OCI-M2 (cell line): ENCODE results near the gene ERVV-1.
"Not testable (repeated sequence)": the region's sequence is repeated elsewhere in the genome, so short reads cannot be mapped to it uniquely, and the experiment has no call there.

Experiments
- DNase-seq: peaks from one replicate; lab custom pipeline; 2025; ENCODE audit not compliant: unreplicated experiment; lab: John Stamatoyannopoulos, UW

Gene ERVV-1

DNA sequence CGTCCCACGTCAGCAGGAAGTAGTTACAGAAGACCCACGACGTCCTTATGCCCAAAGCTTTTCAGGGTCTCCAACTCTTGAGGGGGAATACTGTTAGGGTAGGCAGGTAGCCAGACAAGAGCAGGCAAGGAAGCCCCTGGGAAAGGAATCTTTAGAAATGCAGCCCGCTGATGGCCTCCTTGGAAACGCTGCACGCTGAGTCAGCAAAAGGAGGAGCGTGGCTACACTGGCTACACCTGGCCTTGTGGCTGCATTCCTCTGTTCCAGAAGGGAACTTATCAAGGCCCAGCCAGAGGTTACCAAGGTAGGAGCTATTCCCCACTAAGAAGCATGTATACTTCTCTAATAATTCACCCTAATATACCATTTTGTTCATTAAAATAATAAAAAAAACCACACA lies 2.0 kb downstream of the ERVV-1 start:
- no peak for DNase-seq

DNA sequence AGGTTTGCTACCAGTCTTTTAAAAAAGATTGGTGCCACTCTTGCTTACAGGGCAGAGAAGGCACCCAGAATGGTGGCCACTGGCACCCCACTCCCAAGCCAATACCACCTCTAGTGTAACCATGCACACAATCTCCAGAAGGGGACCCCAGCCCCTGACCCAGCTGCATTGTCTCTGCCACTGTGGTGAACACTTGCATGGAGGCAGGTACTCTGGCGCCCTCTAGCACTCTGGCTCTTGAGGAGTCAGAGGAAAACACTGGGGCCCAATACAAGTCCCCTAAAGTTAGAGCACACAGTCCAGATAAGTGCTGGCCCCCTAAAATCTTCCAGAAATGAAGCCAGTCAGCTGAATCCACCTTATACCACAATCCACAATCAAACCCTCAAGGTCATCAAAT lies 6.0 kb downstream of the ERVV-1 start:
- no peak for DNase-seq

DNA sequence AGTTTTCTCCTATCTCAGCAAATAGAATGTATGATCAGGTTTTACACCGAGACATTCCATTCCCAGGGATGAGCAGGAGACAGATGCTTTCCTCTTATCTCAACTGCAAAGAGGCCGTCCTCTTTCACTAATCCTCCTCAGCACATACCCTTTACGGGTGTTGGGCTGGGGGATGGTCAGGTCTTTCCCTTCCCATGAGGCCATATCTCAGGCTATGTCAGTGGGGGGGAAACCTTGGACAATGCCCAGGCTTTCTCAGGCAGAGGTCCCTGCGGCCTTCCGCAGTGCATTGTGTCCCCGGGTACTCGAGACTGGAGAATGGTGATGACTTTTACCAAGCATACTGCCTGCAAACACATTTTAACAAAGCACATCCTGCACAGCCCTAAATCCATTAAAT lies 14.6 kb downstream of the ERVV-1 start:
- DNase-seq: not testable (repeated sequence)

DNA sequence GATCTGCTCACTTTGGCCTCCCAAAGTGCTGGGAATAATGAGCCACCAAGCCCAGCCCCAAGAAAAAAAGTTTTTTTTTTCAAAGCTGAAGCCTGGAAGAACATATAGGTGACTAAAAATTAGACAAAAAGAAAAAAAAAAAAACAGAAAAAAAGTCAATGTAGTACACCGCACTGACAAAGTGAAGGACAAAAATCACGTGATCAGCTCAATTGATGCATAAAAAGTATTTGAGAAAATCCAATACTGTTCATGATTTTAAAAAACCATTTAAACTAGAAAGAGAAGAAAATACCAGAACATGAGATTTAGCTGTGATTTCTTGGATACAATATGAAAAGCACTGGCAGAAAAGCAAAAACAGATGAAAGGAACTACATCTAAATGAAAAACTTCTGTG lies 20.3 kb downstream of the ERVV-1 start:
- DNase-seq: no peak

DNA sequence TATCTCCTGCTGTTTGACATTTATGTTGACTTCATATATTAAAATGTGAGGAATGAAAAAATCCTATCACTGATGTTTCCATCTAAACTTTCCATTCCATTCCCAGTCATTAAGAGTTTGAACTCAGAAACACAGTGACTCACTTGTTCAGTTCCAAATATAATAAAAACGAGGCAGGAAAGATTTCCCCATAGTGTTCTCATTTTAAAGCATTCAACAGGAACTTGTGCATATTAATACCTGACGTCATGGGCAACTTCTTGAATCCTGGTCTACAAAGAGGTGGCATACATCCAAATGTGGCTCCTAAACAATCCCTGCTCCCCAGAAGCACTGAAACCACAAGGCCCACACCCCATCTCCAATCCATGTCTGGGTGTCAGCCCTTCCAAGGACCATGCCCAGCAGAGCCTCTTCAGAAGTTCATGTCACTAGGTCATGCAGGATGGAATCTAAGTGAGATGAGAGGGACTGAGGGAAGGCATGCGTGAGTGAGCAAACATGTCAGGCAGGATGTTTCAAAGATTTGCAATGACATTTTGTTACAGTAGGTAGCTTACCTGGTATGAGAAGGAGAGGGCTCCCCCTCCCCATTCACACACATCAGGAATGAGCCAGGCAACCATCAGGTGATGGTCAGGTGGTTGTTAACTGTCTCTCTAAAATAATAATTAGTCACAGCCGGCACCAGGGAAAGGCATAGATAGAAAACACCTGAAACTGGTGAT lies 21.4 kb downstream of the ERVV-1 start:
- DNase-seq: no peak

DNA sequence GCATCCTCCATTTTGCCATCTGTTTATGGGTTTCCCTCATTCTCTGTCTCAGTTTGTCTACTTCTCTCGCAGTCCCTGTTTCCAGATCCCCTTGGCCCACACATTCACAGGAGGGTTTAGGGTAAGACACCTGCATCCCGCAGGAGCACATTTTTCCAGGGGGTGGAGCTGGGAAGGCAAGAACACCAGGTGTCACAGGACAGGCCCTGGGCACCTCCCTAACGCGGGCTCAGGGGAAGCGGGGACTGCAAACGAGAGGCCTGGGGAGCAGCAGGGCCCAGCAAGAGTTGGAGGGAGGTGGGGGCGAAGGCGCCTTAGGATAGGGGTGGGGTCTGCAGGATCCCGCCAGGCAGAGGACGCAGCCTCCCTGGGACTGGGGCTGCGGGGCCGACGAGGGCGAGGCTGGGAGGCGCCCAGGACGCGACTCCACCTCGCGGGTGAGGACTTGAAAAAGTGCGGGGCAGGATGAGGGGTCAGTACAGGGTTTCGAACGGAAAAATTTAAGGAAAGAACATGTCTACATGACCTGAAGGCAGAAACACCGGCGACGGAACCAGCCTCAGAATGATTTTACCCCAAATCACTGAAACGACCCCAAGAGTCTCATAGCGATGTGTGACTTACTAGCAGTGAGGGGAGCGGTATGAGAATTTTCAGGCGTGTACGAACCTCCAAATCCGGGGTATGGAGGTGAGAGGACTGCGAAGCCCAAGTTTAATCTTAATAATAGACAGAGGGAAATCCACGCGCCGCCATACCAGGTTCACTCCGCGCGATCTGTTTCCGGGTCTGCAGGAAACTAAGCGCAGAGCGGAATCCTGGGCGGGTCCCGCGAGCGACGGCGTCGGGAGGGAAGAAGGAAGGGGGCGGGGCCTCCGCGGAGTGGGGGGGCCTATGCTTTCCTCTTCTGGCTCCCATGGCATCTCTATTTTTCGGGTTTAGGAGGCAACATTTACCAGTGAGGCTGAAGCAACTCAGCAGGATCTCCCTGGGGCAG lies 23.7 kb downstream of the ERVV-1 start:
- no peak for DNase-seq

DNA sequence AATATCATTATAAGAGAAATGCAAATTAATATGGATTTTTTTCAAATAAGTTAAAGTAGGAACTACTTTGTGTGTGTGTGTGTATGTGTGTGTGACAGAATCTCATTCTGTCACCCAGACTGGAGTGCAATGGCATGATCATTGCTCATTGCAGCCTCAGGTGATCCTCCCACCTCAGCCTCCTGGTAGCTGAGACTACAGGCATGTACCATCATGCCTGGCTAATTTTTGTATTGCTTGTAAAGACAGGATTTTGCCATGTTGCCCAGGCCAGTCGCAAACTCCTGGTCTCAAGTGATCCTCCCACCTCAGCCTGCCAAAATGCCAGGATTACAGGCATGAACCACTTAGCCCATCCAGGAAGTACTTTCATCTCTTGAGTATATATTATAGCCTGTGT lies 27.6 kb downstream of the ERVV-1 start:
- no peak for DNase-seq

DNA sequence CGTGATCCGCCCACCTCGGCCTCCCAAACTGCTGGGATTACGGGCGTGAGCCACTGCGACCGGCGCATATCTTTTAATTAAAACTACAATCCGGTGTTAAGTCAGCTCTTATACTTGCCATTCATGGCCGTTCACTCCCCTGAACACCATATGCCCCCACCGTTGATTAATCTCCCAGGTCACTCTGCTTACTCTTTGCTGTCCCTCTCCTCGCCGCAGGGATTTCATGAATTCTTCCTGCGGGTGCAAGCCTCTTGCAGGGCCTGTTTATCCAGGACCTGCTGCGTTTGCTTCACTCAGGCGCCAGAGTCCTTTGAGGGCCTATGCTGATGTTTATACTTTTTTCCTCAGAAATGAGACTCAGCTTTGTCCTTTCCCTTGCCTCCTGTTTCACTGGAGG lies 31.8 kb downstream of the ERVV-1 start:
- DNase-seq: no peak

DNA sequence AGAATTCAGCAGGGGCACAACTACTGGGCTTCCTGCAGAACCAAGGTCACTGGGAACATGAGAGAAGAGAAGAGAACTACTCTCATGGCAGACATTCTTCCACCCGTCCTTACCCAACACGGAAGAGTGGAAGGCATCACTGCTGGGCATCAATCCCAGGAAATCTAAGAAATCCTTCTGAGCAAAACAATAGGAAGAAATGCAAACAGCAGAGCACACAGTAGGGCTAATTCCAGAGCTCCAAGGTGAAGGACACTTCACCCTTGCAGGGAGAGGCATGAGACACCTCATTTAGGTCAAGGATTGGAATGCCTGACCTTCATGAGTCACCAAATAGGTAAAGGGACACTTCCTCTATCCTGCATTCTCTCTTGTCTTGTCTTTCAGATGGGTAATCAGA lies 33.7 kb downstream of the ERVV-1 start:
- DNase-seq: no peak

DNA sequence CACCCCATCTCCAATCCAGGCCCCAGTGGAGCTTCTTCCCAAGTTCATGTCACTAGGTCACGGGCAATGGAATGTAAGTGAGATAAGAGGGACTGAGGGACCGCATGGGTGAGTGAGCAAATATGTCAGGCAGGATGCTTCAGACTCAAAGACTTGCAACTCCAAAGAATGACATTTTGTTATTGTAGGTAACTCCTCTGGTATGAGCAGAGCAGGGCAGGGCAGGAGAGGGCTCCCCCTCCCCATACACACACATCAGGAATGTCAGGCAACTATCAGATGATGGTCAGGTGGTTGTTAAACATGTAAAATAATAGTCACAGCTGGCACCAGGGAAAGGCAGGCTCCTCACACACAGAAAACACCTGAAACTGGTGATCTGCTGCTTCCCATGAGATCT lies 41.4 kb downstream of the ERVV-1 start:
- DNase-seq: no peak

DNA sequence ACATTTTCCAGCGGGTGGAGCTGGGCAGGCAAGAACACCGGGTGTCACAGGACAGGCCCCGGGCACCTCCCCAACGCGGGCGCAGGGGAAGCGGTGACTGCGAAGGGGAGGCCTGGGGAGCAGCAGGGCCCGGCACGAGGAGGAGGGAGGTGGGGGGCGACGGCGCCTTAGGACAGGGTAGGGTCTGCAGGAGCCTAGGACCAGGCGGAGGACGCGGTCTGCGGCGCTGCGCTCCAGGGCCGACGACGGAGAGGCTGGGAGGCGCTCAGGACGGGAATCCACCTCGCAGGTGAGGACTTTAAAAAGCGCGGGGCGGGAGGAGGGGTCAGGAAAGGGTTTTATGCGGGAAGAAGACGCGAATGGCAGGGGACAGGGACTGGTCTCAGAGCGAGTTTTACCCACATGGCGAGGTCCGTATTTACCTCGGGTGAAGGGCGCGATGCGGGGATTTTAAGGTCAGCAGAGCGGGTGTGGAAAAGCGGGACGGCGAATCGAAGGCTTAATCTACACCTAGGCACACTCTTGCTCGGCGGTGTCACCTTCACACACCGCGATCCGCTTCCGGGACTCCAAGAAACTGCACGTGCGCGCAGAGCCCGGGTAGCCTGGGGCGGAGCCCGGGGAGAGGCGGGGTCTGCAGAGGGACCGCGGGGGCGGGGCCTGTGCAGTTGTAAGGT lies 44.3 kb downstream of the ERVV-1 start:
- DNase-seq: no peak
